Measurements from ENCODE around the gene RAP1GAP2.

DNA sequence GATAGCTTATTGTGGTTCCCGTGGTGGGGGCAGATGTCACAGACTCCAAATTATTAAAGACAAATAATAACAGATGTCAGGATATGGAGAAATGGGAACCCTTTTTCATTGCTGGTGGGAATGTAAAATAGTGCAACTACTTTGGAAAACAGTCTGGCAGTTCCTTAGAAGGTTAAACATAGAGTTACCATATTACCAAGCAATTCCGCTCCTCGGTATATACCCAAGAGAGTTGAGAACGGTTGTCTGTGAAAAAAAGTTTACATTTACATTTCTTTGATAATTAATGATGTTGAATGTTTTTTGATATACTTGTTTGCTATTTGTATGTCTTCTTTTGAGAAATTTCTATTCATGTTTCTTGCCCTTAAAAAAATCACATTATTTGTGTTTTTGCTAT is 226.0 kb downstream of the RAP1GAP2 start:
- TF ChIP-seq, protein P1, sequence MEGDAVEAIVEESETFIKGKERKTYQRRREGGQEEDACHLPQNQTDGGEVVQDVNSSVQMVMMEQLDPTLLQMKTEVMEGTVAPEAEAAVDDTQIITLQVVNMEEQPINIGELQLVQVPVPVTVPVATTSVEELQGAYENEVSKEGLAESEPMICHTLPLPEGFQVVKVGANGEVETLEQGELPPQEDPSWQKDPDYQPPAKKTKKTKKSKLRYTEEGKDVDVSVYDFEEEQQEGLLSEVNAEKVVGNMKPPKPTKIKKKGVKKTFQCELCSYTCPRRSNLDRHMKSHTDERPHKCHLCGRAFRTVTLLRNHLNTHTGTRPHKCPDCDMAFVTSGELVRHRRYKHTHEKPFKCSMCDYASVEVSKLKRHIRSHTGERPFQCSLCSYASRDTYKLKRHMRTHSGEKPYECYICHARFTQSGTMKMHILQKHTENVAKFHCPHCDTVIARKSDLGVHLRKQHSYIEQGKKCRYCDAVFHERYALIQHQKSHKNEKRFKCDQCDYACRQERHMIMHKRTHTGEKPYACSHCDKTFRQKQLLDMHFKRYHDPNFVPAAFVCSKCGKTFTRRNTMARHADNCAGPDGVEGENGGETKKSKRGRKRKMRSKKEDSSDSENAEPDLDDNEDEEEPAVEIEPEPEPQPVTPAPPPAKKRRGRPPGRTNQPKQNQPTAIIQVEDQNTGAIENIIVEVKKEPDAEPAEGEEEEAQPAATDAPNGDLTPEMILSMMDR (IDR thresholded peaks at IDR 0.05), result no peak
- no peak for TF ChIP-seq POLR2A (IDR thresholded peaks at IDR 0.05; ENCODE audit: low read depth)

Data from esophagus muscularis mucosa (tissue), 3 donors.